Erythroblast (primary cell): ENCODE results near the gene MYH10.

Source experiments
- GATA1 ChIP-seq: IDR thresholded peaks from 2 replicates; pipeline ENCODE4 v1.6.1; 2011; ENCODE audit warnings: low read depth, mild to moderate bottlenecking, control low read depth, low read length, moderate library complexity
- POLR2A ChIP-seq: IDR thresholded peaks from 2 replicates; pipeline ENCODE4 v1.6.1; 2011; ENCODE audit warnings: mild to moderate bottlenecking, low read length

DNA sequence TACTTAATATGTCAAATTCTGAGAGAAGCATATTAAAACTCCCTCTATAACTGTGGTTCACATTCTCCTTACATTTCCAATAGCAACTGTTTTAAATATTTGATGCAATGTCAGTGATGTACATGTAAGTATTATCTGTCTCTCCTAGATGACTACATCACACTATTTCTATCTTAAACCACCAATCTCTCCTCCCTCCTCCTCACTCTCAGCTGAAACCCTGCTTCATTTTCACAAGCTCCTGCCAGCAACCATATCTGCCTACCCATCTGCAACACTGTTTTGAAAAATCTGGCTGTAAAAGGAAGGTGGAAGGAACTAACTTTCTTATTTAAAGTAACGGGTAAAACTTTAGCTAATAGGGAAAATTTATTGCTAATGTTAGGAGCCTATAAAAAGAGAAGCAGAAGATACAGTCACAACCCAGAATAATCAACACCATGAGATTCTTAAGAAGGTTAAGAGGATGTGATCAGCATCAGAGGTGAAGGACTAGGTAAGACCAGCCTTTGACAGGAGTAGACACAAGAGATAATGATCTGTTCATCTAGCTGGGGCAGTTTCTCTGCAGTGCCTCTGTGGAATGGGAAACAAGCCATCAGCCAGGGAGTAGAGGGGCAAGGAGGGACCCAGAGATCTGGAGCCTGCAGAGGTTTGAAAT lies 31.0 kb downstream of the MYH10 start:
- TF ChIP-seq POLR2A = no peak
- TF ChIP-seq GATA1 = no peak
